Measurements from ENCODE around the gene IL19. TPM values are rescaled to one million over a fixed set of nuclear protein-coding genes. Genes with fewer than 3 reads are reported as not detected.
"Not testable (repeated sequence)": the region's sequence is repeated elsewhere in the genome, so short reads cannot be mapped to it uniquely, and the experiment has no call there.

IL19 gene
- total RNA-seq, 4 donors from 2014 or later: 0.60 TPM; not detected in 3

- TF ChIP-seq, protein P1, sequence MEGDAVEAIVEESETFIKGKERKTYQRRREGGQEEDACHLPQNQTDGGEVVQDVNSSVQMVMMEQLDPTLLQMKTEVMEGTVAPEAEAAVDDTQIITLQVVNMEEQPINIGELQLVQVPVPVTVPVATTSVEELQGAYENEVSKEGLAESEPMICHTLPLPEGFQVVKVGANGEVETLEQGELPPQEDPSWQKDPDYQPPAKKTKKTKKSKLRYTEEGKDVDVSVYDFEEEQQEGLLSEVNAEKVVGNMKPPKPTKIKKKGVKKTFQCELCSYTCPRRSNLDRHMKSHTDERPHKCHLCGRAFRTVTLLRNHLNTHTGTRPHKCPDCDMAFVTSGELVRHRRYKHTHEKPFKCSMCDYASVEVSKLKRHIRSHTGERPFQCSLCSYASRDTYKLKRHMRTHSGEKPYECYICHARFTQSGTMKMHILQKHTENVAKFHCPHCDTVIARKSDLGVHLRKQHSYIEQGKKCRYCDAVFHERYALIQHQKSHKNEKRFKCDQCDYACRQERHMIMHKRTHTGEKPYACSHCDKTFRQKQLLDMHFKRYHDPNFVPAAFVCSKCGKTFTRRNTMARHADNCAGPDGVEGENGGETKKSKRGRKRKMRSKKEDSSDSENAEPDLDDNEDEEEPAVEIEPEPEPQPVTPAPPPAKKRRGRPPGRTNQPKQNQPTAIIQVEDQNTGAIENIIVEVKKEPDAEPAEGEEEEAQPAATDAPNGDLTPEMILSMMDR (IDR thresholded peaks at IDR 0.05): no peak
- DNase-seq (ENCODE audit: low spot score) (no peak), ATAC-seq (ENCODE audit: low FRiP score) (no peak)
These were observed 76.8 kb downstream of the IL19 start for GRCh38 chr1:206847337-206847834.

GRCh38 chr1:206847946-206848345 lies 77.4 kb downstream of the IL19 start:
- TF ChIP-seq, protein P1 (IDR thresholded peaks at IDR 0.05): no peak
- no peak for DNase-seq (ENCODE audit: low spot score)
- ATAC-seq (ENCODE audit: low FRiP score): no peak

DNA sequence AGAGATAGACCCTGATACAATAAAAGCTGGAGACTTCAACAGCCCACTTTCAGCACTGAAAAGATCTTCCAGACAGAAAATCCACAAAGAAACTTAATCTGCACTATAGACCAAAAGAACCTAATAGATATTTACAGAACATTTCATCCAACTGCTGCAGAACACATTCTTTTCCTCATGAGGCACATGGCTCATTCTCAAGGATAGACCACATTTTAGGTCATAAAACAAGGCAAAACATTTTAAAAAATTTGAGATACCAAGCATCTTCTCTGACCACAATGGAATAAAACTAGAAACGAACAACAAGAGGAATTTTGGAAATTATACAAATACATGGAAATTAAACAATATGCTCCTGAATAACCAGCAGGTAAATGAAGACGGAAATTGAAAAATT lies 79.8 kb downstream of the IL19 start:
- no peak for DNase-seq (ENCODE audit: low spot score)
- no peak for ATAC-seq (ENCODE audit: low FRiP score)
- TF ChIP-seq, protein P1 (IDR thresholded peaks at IDR 0.05): no peak

DNA sequence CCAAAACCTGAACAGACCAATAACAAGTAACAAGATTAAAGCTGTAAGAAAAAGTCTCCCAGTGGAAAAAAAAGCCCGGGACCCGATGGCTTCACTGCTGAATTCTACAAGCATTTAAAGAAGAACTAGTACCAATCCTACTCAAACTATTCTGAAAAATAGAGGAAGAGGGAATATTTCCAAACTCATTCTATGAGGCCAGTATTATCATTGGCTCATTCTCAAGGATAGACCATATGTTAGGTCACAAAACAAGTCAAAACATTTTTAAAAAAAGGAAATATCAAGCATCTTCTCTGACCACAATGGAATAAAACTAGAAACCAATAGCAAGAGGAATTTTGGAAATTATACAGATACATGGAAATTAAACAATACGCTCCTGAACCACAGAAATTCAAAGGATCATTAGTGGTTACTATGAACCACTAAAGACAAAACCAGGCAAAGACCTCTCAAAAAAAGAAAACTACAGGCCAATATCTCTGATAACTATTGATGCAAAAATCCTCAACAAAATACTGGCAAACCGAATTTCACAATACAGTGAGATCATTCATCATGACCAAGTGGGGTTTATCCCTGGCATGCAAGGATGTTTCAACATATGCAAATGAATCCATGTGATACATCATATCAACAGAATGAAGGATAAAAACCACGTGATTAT lies 80.9 kb downstream of the IL19 start:
- DNase-seq (ENCODE audit: low spot score) (no peak), ATAC-seq (ENCODE audit: low FRiP score) (no peak)
- TF ChIP-seq, protein P1 (IDR thresholded peaks at IDR 0.05): no peak

DNA sequence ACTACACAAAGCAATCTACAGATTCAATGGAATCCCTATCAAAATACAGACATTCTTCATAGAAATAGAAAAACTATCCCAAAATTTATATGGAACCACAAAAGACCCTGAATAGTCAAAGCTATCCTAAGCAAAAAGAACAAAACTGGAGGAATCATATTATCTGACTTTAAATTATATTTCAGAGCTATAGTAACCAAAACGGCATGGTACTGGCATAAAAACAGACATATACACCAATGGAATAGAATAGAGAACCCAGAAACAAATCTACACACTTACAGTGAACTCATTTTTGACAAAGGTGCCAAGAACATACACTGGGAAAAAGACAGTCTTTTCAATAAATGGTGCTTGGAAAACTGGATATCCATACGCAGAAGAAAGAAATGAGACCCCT lies 82.1 kb downstream of the IL19 start:
- not testable (repeated sequence) for ATAC-seq (ENCODE audit: low FRiP score); DNase-seq (ENCODE audit: low spot score)

DNA sequence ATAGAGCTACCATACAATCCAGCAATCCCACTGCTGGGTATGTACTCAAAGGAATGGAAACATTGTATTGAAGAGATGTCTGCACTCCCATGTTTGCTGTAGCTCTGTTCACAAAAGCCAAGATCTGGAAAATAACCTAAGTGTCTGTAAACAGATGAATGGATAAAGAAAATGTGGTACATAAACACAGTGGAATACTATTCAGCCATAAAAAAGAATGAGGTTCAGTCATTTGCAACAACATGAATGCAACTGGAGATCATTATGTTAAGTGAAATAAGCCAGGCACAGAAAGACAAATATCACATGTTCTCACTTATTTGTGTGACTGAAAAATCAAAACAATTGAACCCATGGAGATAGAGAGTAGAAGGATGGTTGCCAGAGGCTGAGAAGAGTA lies 83.1 kb downstream of the IL19 start:
- not testable (repeated sequence) for ATAC-seq (ENCODE audit: low FRiP score); DNase-seq (ENCODE audit: low spot score)

GRCh38 chr1:206854401-206855129 lies 84.0 kb downstream of the IL19 start:
- TF ChIP-seq, protein P1 (IDR thresholded peaks at IDR 0.05): no peak
- ATAC-seq (ENCODE audit: low FRiP score): no peak
- DNase-seq (ENCODE audit: low spot score): no peak

- TF ChIP-seq, protein P1 (IDR thresholded peaks at IDR 0.05): no peak
- no peak for DNase-seq (ENCODE audit: low spot score)
- ATAC-seq (ENCODE audit: low FRiP score): no peak
These were observed 85.3 kb downstream of the IL19 start for GRCh38 chr1:206855859-206856258.

Measured in omental fat pad (tissue), 4 donors.